Brain pericyte (primary cell): ENCODE data around the gene GIMAP1.

Experiments
- DNase-seq: peaks from one replicate; pipeline ENCODE4 v3.0.0-alpha.2; 2012; ENCODE audit warnings: low read depth, low spot score

The GIMAP1 gene

DNA sequence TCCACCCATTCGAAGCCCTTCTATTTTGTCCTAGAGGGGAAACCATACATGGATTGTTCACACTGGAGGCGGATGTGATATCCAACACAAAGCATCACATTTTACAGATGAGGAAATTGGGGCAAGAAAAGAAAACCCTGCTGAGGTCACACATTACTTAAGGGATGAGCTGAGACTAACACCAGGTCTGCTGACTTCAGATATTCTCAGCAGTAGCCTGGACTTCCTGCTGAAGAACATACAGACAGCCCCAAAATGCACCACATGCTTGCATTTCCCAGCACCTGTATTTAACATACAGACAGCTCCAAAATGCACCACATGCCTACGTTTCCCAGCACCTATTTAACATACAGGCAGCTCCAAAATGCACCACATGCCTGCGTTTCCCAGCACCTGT, 32.0 kb downstream of the GIMAP1 start:
- DNase-seq: no peak

DNA sequence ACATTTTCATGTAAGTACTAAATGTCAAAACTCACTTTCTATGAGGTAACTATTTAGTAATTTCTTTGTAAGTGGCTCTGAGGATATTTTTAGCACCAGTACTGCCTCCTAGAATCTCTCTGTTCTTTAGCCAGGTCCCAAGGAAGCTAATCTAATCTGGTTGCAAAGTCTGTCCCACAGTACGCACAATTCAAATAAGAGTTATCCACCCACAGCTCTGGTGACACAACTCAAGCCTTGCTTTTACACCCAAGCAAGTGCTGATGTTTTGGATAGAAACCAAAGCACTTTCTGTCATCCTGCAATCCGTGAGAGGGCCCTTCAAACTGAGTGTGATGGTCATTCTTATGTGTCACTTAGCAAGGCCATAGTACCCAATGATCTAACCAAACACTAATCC, 35.3 kb downstream of the GIMAP1 start:
- DNase-seq: no peak

- DNase-seq: no peak
Measured at GRCh38 chr7:150753239-150753638, 36.8 kb downstream of the GIMAP1 start.

DNA sequence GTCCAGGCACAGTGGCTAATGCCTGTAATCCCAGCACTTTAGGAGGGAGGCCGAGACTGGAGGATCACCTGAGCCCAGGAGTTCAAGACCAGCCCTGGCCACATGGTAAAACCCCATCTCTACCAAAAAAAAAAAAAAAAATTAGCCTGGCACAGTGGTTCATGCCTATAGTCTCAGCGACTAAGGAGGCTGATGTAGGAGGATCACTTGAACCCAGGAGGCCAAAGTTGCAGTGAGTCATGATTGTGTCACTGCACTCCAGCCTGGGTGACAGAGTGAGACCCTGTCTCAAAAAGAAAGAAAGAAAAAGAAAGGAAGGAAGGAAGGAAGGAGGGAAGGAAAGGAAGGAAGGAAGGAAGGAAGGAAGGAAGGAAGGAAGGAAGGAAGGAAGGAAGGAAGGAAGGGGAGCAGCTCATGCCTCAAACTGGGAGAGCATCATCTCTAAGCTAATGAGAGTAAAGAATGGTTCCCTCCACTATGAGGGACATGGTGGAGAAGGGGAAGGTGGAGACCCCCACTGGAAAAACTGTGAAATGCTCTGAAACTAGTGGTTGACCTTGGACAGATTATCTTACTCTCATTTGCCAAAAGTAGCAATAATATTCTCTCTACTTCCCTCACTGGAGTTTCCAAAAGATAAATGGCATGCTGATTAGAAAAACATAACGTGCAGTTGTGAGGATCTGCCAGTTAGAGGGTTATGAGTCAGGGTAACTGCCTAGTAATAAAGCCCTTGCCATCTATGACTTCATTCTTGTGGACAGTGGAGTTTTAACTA, 37.6 kb downstream of the GIMAP1 start:
- DNase-seq: no peak

DNA sequence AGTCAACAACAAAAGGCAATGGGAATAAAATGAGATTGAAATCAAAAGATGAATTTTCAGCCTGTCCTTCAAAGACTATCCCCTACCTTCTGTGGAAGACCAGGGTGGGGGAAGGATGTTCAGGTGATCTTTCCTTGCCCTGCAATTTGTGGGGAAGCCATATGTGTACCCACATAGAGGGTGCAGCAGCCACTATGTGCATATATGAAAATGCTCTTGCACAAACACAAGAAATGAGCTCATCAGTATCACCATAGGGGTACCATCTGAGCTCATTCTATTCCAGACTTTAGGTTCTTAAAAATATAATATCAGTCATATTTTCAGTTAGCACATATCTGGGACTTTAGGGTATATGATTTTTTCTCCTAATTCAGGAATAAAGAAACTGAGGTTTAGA, 38.5 kb downstream of the GIMAP1 start:
- DNase-seq: no peak

DNA sequence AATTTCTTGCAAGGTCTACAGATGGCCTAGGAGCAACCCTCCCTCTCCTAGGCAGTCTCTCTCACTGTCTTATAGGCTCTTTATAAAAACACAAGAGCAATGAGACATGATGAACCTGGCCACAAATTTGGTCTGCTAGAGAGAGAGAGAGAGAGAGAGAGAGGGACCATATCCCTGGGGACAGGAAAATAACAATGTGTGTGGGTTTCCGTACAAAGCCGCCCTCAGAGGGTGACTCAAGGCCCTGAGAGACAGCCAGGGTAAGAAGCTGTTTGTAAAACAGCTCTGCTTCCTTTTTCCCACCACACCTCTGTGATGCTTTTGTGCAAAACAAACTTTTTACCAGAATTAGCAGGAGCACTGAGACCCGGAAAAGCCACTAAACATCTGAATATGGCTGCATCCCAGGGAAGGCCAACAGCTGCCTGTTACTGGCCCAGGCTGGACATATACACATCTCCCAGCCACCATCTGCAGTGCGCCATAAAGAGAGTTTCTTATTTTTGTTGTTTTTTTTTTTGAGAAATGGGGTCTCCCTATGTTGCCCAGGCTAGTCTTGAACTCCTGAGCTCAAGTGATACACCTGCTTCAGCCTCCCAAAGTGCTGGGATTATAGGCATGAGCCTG, 39.2 kb downstream of the GIMAP1 start:
- DNase-seq: no peak

DNA sequence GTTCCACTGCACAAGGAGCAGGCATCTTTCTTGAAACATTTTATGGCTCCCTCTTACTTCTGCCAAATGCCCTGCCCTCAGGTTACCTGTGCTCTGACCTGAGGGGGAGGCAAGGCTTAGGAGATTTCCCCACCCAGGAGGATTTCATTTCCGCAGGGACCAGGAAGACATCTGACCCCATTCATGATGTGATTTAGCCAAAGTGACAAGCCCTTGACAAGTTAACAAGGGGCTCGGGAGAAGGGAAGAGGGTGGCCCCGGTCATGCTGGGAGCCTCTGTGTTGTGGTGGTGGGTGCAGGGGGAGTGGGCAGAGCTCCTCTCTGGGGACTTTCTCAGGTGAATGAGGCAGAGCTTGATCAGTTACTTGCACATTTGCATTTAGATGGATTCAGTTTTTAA, 39.8 kb downstream of the GIMAP1 start:
- no peak for DNase-seq

DNA sequence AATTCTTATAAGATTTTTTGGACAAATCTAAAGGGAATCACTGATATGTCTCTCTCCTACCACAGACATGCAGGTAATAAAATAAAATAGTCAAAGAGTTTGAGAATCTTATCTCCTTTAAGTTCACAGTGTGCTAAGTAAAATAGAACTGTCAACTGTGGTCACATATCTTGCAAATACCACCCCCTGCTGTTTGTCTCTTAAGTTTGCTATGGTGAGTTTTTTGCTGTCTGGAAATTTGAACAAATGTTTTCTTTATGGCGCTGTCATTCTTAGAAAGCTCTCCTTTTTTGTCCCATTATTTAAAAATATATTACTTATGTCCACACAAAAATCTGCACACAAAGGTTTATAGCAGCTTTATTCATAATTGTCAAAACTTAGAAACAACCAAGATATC, 40.4 kb downstream of the GIMAP1 start:
- DNase-seq: no peak

GRCh38 chr7:150759479-150759878, 43.1 kb downstream of the GIMAP1 start:
- no peak for DNase-seq

- DNase-seq: no peak
Measured at GRCh38 chr7:150766334-150766709, 49.9 kb downstream of the GIMAP1 start.

- no peak for DNase-seq
Measured at GRCh38 chr7:150769768-150770167, 53.4 kb downstream of the GIMAP1 start.
